Mesangial cell (primary cell): Measurements from ENCODE around the gene ZNF544. TPM values are rescaled to one million over a fixed set of nuclear protein-coding genes. Genes with fewer than 3 reads are reported as not detected.

Experiments used
- total RNA-seq: library from RNA; depleted of rRNA; stranded (reverse); fragments of >200 nt; gene quantifications from 2 replicates; pipeline ENCODE4 v1.2.3, GENCODE V29; 2015

Gene ZNF544
- total RNA-seq = 26.9 and 38.4 TPM in 2 replicates

DNA sequence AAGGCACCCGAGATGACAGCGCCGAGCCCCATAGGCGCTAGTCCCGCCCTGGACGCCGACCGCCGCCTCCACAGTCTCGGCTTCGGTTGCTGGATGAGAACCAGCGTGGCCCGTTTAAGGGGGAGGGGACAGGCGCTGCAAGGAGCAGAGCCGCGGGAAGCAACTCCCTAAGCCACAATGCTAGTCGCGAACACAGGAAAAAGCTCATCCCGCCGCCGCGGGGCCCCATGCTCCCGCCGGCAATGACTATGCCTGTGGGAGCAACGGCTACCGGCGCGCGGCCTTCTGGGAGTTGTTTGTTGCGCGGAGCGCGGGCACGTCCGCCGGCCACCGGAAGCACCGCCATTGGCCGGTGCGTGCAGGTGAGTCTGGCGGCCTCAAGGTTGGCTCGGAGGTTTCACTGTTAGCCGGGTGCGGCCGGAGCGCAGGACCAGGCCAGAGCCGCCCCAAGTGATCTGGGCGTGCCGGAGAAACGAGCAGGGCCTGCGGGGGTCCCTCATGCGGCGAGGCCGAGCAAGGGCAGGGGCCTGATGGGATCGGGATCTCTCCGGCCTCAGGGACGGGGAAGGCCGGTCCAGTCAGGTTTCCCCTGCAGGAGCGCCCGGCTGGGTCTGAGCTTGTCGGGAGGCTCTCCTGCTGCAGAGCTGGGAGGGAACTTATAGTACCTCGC lies at the start of gene ZNF544:
Gene ZNF544, plus strand, starts transcription at position 330 of the 670 bp plus-strand sequence. CDS start 15,110 bp downstream, outside the sequence.

DNA sequence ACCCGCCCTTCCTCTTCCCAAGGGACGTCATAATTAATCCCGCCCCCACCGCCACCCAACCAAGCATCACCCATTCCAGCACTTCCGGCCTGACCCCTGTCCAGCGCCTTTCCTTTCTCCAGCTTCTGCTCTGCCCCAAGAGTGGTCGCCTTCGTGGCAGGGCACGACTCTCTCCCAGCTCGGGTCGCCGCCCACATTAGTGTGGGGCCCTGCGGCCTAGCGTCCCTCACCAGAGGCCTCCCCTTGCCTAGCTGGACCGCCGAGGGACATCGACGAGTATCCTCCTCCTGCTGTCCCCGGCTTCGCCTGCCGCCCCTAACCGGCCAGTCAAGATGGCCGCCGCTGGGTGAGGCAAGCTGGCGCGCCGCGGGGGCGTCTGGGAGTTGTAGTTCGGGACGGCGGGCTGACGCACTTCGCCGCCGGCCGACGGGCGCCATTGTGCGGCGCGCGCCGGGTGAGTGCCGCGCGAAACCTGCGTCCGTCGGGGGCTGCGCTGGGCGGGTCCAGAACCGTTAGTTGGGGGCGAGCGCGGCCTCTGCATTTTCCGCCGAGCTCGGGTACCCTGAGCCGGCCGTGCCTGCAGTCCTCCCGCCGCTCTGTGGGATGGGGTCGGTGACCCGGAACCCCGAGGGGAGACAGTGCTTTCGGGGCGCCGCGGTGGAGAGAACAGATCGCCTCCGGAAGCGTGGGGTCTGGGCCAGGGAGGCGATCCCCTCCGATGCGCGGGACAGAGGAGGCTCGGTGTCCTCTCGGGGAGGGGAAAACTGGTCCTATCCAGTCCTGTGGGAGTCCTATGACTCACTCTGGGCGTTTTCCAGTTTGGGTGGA lies 45.5 kb upstream of the ZNF544 start, which contains the start of gene ZNF274:
Gene ZNF274, plus strand, starts transcription at position 73 of the 828 bp plus-strand sequence. CDS start 905 bp downstream, outside the sequence.

GRCh38 chr19:58278541-58279041 lies 49.9 kb downstream of the ZNF544 start, which contains the start of gene ZNF8:
ZNF8 (plus strand) TSS chr19:58278955; CDS start chr19:58279082, 127 bp downstream.

DNA sequence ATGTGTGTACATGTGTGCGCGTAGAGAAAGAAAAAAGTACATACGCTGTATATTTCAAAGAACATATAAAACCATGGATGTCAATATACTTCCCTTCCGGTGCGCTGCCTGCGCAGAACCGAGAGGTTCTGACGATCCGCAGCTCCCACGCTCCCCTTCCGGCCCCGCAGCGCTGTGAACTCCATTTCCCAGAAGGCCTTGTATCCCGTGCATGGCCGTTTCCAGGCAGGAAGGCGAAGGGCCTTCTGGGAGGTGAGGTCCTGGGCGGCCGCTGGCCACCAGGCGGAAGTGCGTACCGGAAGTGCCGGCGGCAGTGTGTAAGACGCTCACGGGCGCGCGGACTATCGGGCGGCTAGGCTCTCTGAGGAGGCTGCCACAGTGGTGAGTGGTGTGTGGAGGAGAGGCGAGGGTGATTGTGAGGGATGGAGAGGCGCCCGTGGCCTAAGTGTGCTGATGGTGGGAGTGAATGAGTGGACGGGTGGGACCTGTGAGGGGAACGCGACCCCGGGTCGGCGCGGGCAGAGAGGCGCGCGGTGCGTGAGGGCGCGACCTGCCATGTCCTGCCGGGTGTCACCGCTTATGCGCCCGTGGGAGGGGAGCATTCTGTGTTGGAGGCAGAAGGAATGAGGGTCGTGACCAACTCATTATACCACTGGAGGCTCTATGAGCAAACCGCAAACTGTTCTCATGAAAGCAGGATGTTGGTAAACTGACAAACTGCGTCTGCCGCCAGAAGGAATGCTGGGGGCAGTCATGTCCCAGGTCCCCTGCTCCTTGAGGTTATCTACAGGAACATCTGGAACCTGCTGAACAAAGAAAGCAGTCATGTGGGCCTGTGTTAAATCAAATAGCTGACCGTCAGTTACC lies 76.6 kb downstream of the ZNF544 start, which contains the start of gene ERVK3-1:
Gene ERVK3-1, plus strand, starts transcription at position 313 of the 867 bp plus-strand sequence. CDS start 6,792 bp downstream, outside the sequence.

Other genes with a start within 250 kb of the ZNF544 start
- gene ZNF606, start 226.1 kb upstream of the ZNF544 start, total RNA-seq = 5.7 and 18.0 TPM in 2 replicates
- gene ZSCAN1, start 194.9 kb upstream of the ZNF544 start, total RNA-seq = not detected in 2 replicates
- gene ZNF135, start 169.6 kb upstream of the ZNF544 start, total RNA-seq = 1.1 and 5.5 TPM in 2 replicates
- 23.0 and 59.3 TPM in 2 replicates for gene ZSCAN18, start 130.7 kb upstream of the ZNF544 start, total RNA-seq
- 4.9 and 8.1 TPM in 2 replicates for gene ZNF329, start 78.1 kb upstream of the ZNF544 start, total RNA-seq
- 11.1 and 13.7 TPM in 2 replicates for gene ZNF274, start 45.9 kb upstream of the ZNF544 start, total RNA-seq
- gene ZNF8, start 50.0 kb downstream of the ZNF544 start, total RNA-seq = 4.6 and 10.0 TPM in 2 replicates
- 21.0 and 35.8 TPM in 2 replicates for gene ERVK3-1, start 76.5 kb downstream of the ZNF544 start, total RNA-seq
- gene ZSCAN22, start 98.1 kb downstream of the ZNF544 start, total RNA-seq = 2.0 and 3.7 TPM in 2 replicates
- gene A1BG, start 124.6 kb downstream of the ZNF544 start, total RNA-seq = 24.1 and 28.8 TPM in 2 replicates
- under 0.01 and 2.8 TPM in 2 replicates for gene ZNF497, start 133.8 kb downstream of the ZNF544 start, total RNA-seq
- gene ZNF837, start 152.1 kb downstream of the ZNF544 start, total RNA-seq = 4.9 and 7.5 TPM in 2 replicates
- 1,981 and 2,018 TPM in 2 replicates for gene RPS5, start 158.4 kb downstream of the ZNF544 start, total RNA-seq
- gene RNF225, start 166.7 kb downstream of the ZNF544 start, total RNA-seq = 0.13 TPM in 1 of 2 replicates, not detected in the other
- 13.5 and 23.3 TPM in 2 replicates for gene ZNF584, start 179.7 kb downstream of the ZNF544 start, total RNA-seq
- 2.3 and 3.3 TPM in 2 replicates for gene ZNF132, start 211.2 kb downstream of the ZNF544 start, total RNA-seq
- gene ZNF324B, start 222.7 kb downstream of the ZNF544 start, total RNA-seq = 3.9 and 7.1 TPM in 2 replicates
- 5.4 and 14.6 TPM in 2 replicates for gene ZNF324, start 238.2 kb downstream of the ZNF544 start, total RNA-seq
- gene ZNF446, start 247.4 kb downstream of the ZNF544 start, total RNA-seq = 6.2 and 16.9 TPM in 2 replicates